ENCODE data around the gene GPR21. TPM values are rescaled to one million over a fixed set of nuclear protein-coding genes. Genes with fewer than 3 reads are reported as not detected.

Gene GPR21
- total RNA-seq, 2 donors from 2014 or later = 1.4 to 3.0 TPM

DNA sequence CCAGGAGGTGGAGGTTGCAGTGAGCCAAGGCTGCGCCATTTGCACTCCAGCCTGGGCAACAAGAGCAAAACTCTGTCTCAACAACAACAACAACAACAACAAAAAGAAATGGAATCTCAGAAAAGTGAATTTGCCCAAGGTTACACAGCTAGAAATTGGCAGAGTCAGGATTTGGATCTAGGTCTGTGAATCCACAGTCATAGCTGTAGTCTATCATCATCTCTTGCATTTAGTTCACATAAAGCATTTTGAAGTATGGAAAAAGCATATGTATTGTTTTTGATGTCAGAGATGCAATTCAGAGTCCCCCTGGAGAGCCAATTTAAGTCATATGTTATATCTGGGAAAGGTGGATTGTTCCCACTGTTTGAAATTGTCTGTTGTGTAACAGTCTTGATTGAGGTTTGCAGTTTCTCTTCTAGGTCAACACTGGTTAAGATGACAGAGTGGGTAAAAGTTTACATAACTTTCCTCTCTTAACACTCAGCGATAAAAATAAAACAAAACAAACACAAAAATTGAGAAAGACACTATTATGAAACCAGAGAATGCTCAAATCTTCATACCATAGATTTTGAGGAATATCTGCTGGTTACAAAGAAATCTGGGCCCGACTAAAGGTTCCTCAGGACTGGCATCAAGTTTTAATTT lies 21.5 kb upstream of the GPR21 start:
- peaks cover 17% of the 10 kb centered on the region for H3K36me3 Mint-ChIP-seq
- no peak overlapping the region for H3K27ac Mint-ChIP-seq
- H3K9me3 Mint-ChIP-seq = no peaks in the 10 kb centered on the region
- DNase-seq (ENCODE audit: low spot score) (no peak), ATAC-seq (no peak)
- no peak overlapping the region for H3K4me3 Mint-ChIP-seq
- no peaks in the 10 kb centered on the region for H3K4me1 Mint-ChIP-seq (ENCODE audit: low read depth in 2 of 2)
- H3K27me3 Mint-ChIP-seq = no peaks in the 10 kb centered on the region

DNA sequence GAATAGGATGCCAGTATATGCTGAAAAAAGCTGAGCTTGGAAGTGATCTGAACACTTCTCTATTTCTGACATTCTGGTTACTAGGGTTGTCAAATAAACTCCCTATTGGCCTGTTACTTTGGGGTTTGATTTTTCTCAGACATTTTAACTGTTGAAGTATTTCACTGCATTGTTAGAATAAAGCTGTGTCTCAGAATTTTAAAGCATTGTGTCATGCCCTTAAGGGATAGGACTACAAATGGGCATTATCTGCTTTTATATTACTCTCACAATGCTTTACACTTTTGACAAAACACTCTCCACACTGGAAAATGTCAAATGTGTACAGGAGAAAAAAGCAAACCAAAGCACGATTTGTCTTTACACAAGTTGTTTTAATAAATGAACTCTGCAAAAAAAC lies 16.8 kb upstream of the GPR21 start:
- no peak overlapping the region for H3K4me3 Mint-ChIP-seq
- no peaks in the 10 kb centered on the region for H3K9me3 Mint-ChIP-seq
- no peaks in the 10 kb centered on the region for H3K4me1 Mint-ChIP-seq (ENCODE audit: low read depth in 2 of 2)
- DNase-seq (ENCODE audit: low spot score) (no peak), ATAC-seq (no peak)
- H3K36me3 Mint-ChIP-seq = peaks cover 11% of the 10 kb centered on the region
- H3K27me3 Mint-ChIP-seq = no peaks in the 10 kb centered on the region
- H3K27ac Mint-ChIP-seq = no peak overlapping the region

DNA sequence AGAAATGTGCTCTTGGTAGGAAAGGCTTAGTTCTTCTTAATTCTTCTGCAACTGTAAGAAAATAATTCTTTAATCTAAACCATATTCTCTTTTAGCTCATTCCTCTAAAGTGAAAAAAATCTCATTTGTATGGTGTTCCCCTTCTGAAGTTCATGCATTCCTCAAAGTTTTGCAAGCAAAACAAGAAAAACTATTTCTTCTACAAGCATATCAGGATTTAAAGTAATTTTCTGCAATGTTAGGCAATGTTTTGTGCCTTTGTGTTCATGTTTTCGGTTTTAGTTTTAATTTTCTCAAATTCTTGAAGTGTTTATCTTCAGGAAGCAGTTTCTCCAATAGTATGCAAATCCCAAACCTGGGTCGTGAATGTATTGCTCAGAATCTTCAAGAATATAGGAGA lies 12.7 kb upstream of the GPR21 start:
- DNase-seq (ENCODE audit: low spot score) = no peak
- no peak for ATAC-seq
- Mint-ChIP-seq H3K27ac (no peak overlapping the region), H3K4me1 (ENCODE audit: low read depth in 2 of 2) (no peaks in the 10 kb centered on the region), H3K36me3 (no peaks in the 10 kb centered on the region), H3K27me3 (no peaks in the 10 kb centered on the region), H3K4me3 (no peak overlapping the region), H3K9me3 (no peaks in the 10 kb centered on the region)

DNA sequence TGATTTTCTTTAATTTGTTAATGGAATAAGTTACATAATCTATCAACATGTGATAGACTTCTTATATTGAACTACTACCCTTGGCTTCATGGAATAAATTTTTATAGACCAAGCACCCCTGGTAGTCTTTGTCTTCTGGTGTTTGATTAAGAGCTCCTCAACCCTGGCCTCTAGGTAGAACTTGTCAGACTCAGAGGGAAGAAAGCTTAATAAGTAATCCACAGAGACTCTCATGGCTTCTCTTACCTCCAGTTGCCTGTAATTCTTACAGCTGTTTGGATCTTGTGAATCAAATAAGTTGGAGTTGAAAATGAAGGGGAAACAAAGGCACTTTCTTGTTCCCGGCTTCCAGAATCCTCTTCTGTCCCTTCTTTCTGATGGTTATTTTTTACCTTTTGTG lies 7.0 kb upstream of the GPR21 start:
- Mint-ChIP-seq H3K4me3 (no peak overlapping the region), H3K36me3 (no peaks in the 10 kb centered on the region), H3K9me3 (no peaks in the 10 kb centered on the region), H3K27ac (no peak overlapping the region), H3K4me1 (ENCODE audit: low read depth in 2 of 2) (no peaks in the 10 kb centered on the region), H3K27me3 (no peaks in the 10 kb centered on the region)
- ATAC-seq (no peak), DNase-seq (ENCODE audit: low spot score) (no peak)

DNA sequence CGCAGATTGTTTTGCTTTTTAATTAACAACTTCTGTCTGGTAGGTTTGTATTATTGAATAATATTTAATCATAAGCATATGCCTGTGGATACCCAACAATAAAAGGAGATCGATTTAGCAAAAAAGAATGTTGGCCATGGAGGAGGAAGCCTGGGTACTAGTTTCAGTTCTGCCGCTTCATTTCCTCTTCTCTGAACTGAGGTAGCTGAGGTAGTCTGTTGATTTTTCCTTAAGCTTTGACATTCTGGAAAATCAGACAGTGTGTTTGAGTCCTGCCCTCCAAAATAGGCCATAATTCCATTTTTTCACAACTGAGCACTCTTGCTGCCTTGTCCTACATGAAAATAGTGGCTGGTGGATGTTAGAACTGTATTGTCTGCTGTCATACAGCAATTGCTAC lies 6.0 kb upstream of the GPR21 start:
- DNase-seq (ENCODE audit: low spot score) (no peak), ATAC-seq (no peak)
- no peak overlapping the region for H3K27ac Mint-ChIP-seq
- no peaks in the 10 kb centered on the region for H3K27me3 Mint-ChIP-seq
- H3K9me3 Mint-ChIP-seq = no peaks in the 10 kb centered on the region
- no peaks in the 10 kb centered on the region for H3K36me3 Mint-ChIP-seq
- H3K4me1 Mint-ChIP-seq (ENCODE audit: low read depth in 2 of 2) = no peaks in the 10 kb centered on the region
- H3K4me3 Mint-ChIP-seq = no peak overlapping the region

DNA sequence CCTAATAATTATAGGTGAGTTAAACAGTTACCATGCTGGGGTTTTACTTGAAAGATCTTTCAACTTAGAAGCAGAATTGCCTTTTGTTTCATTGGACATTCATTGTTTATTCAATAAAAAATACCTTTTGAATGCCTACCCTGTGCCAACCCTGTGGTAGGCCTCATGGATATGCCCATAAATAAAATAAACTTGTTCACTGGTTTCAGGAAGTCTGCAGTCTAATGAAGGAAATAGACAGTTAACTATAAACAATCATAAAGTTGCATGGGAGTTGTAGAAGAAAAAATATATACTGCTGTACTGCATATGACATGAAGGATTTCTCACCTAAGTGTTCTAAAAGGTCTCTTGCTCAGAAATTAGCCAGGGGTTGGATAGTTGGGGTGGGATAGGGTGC lies 5.3 kb upstream of the GPR21 start:
- no peaks in the 10 kb centered on the region for H3K27me3 Mint-ChIP-seq
- DNase-seq (ENCODE audit: low spot score) (no peak), ATAC-seq (no peak)
- no peak overlapping the region for H3K27ac Mint-ChIP-seq
- no peaks in the 10 kb centered on the region for H3K9me3 Mint-ChIP-seq
- no peaks in the 10 kb centered on the region for H3K4me1 Mint-ChIP-seq (ENCODE audit: low read depth in 2 of 2)
- no peaks in the 10 kb centered on the region for H3K36me3 Mint-ChIP-seq
- H3K4me3 Mint-ChIP-seq = no peak overlapping the region

GRCh38 chr9:123028973-123029372 lies 4.5 kb upstream of the GPR21 start:
- Mint-ChIP-seq H3K27ac (no peak overlapping the region), H3K9me3 (no peaks in the 10 kb centered on the region), H3K4me1 (ENCODE audit: low read depth in 2 of 2) (peaks cover 0 to 3% of the 10 kb centered on the region in 2 donors), H3K27me3 (no peaks in the 10 kb centered on the region), H3K36me3 (no peaks in the 10 kb centered on the region), H3K4me3 (no peak overlapping the region)
- ATAC-seq (no peak), DNase-seq (ENCODE audit: low spot score) (no peak)

GRCh38 chr9:123031963-123032362 lies 1.5 kb upstream of the GPR21 start:
- H3K4me1 Mint-ChIP-seq (ENCODE audit: low read depth in 2 of 2) = peaks cover 5 to 8% of the 10 kb centered on the region in 2 donors
- no peaks in the 10 kb centered on the region for H3K27me3 Mint-ChIP-seq
- H3K27ac Mint-ChIP-seq = no peak overlapping the region
- no peaks in the 10 kb centered on the region for H3K9me3 Mint-ChIP-seq
- DNase-seq (ENCODE audit: low spot score) (no peak), ATAC-seq (no peak)
- H3K4me3 Mint-ChIP-seq = no peak overlapping the region
- H3K36me3 Mint-ChIP-seq = peaks cover 9% of the 10 kb centered on the region

DNA sequence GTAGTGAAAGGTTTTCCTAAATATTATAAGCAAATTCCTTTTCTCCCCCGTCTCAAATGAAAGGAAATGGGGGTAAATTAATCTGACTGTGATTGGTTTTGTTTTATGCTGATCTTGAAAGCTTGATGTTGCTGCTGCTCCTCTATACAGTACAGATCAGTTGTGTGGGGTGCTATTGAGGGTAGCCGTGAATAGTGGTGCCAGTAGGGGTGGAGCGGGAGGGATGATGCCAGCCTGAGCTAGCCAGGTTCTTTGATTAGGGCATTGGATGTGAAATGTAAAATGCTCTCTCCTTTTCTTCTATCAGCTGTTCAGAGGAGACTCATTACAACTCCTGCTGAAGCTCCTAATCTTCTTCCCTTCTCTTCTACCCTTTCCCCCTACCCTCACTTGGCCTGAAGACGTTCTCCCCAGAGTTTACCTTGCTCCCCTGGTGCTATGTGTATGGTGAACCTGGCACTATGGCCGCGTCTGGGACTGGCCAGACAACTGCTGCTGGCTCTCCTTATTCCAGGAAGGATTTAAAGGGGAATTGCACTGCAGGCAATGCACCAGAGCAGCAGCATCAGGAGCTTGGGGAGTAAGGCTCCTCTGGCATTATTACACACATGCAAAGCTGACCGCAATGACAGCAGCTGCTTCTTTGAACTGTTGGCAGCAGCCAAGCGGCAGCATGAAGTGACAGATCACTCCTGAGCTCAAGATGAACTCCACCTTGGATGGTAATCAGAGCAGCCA lies 566 bp downstream of the GPR21 start:
- Mint-ChIP-seq H3K27ac (no peak overlapping the region), H3K27me3 (no peaks in the 10 kb centered on the region), H3K36me3 (peaks cover 9% of the 10 kb centered on the region), H3K4me3 (no peak overlapping the region), H3K9me3 (no peaks in the 10 kb centered on the region), H3K4me1 (ENCODE audit: low read depth in 2 of 2) (peaks cover 5 to 8% of the 10 kb centered on the region in 2 donors)
- DNase-seq (ENCODE audit: low spot score) (no peak), ATAC-seq (no peak)

GRCh38 chr9:123034881-123035510 lies 1.5 kb downstream of the GPR21 start:
- Mint-ChIP-seq H3K36me3 (peaks cover 9% of the 10 kb centered on the region), H3K4me3 (no peak overlapping the region)

GRCh38 chr9:123035791-123036190 lies 2.3 kb downstream of the GPR21 start:
- DNase-seq (ENCODE audit: low spot score) = no peak
- H3K4me3 Mint-ChIP-seq = no peak overlapping the region
- H3K4me1 Mint-ChIP-seq (ENCODE audit: low read depth in 2 of 2) = peaks cover 5 to 8% of the 10 kb centered on the region in 2 donors
- H3K36me3 Mint-ChIP-seq = peaks cover 9% of the 10 kb centered on the region
- no peaks in the 10 kb centered on the region for H3K27me3 Mint-ChIP-seq
- ATAC-seq = no peak
- no peaks in the 10 kb centered on the region for H3K9me3 Mint-ChIP-seq
- H3K27ac Mint-ChIP-seq = no peak overlapping the region

More at GRCh38 chr9:123034881-123035510, 1.5 kb downstream of the GPR21 start:
- DNase-seq (ENCODE audit: low spot score) = no peak
- peak in 1 of 2 donors; percentile 36 for ATAC-seq
- no peaks in the 10 kb centered on the region for H3K27me3 Mint-ChIP-seq
- peaks cover 5 to 8% of the 10 kb centered on the region in 2 donors for H3K4me1 Mint-ChIP-seq (ENCODE audit: low read depth in 2 of 2)
- no peaks in the 10 kb centered on the region for H3K9me3 Mint-ChIP-seq
- no peak overlapping the region for H3K27ac Mint-ChIP-seq

- DNase-seq (ENCODE audit: low spot score) (no peak), ATAC-seq (no peak)
- H3K9me3 Mint-ChIP-seq = no peaks in the 10 kb centered on the region
- H3K4me3 Mint-ChIP-seq = no peak overlapping the region
- no peaks in the 10 kb centered on the region for H3K27me3 Mint-ChIP-seq
- no peak overlapping the region for H3K27ac Mint-ChIP-seq
- peaks cover 5 to 11% of the 10 kb centered on the region in 2 donors for H3K4me1 Mint-ChIP-seq (ENCODE audit: low read depth in 2 of 2)
- peaks cover 14% of the 10 kb centered on the region for H3K36me3 Mint-ChIP-seq
Observed at GRCh38 chr9:123036893-123037545, 3.6 kb downstream of the GPR21 start.

- peaks cover 25% of the 10 kb centered on the region for H3K36me3 Mint-ChIP-seq
Observed at GRCh38 chr9:123039617-123040219, 6.3 kb downstream of the GPR21 start.

More at GRCh38 chr9:123039617-123040219, 6.3 kb downstream of the GPR21 start:
- Mint-ChIP-seq H3K27me3 (no peaks in the 10 kb centered on the region), H3K9me3 (no peaks in the 10 kb centered on the region), H3K4me1 (ENCODE audit: low read depth in 2 of 2) (peaks cover 7 to 11% of the 10 kb centered on the region in 2 donors), H3K4me3 (no peak overlapping the region), H3K27ac (no peak overlapping the region)
- ATAC-seq (no peak), DNase-seq (ENCODE audit: low spot score) (no peak)

All from natural killer cell treated with Interleukin-12 subunit alpha and Interleukin-12 subunit beta and Interleukin-15 and Interleukin-18, amount 100 ng/mL, for 72 hours (primary cell).